H9 (cell line): Measurements from ENCODE around the gene NPFF. TPM values are rescaled to one million over a fixed set of nuclear protein-coding genes. Genes with fewer than 3 reads are reported as not detected.

Experiments
- DNase-seq: peaks from one replicate; pipeline ENCODE4 v3.0.0-alpha.2; 2017
- H2AFZ ChIP-seq: one replicate; pipeline ENCODE4 v1.6.1; 2013; ENCODE audit warnings: mild to moderate bottlenecking, low read length, control low read depth, moderate library complexity
- H2AK5ac ChIP-seq: 2 replicates; pipeline ENCODE4 v1.6.1; 2013; ENCODE audit warnings: low read length, control low read depth, mixed read lengths; ENCODE audit not compliant: insufficient read length
- H2BK120ac ChIP-seq: one replicate; pipeline ENCODE4 v1.6.1; 2013; ENCODE audit warnings: low read depth, mild to moderate bottlenecking, low read length, control low read depth, inconsistent platforms; ENCODE audit not compliant: poor library complexity, severe bottlenecking
- H2BK12ac ChIP-seq: 2 replicates; pipeline ENCODE4 v1.6.1; 2013; ENCODE audit warnings: low read length, control low read depth, mixed read lengths, low read depth; ENCODE audit not compliant: insufficient read length
- H2BK15ac ChIP-seq: 2 replicates; pipeline ENCODE4 v1.6.1; 2013; ENCODE audit warnings: low read depth, low read length, control low read depth
- H2BK20ac ChIP-seq: one replicate; pipeline ENCODE4 v1.6.1; 2013; ENCODE audit warnings: low read depth, mild to moderate bottlenecking, low read length, control low read depth, inconsistent platforms; ENCODE audit not compliant: poor library complexity, severe bottlenecking
- H2BK5ac ChIP-seq: 2 replicates; pipeline ENCODE4 v1.6.1; 2013; ENCODE audit warnings: low read length, control low read depth, mixed read lengths; ENCODE audit not compliant: insufficient read length
- H3K14ac ChIP-seq: 2 replicates; pipeline ENCODE4 v1.6.1; 2013; ENCODE audit warnings: low read length, control low read depth; ENCODE audit not compliant: insufficient read depth
- H3K18ac ChIP-seq: 2 replicates; pipeline ENCODE4 v1.6.1; 2013; ENCODE audit warnings: low read depth, mild to moderate bottlenecking, mixed read lengths, low read length, control low read depth; ENCODE audit not compliant: insufficient read length
- H3K23ac ChIP-seq: 2 replicates; pipeline ENCODE4 v1.6.1; 2013; ENCODE audit warnings: low read length, control low read depth, mixed read lengths, low read depth; ENCODE audit not compliant: insufficient read length
- H3K23me2 ChIP-seq: 2 replicates; pipeline ENCODE4 v1.6.1; 2013; ENCODE audit warnings: low read depth, mild to moderate bottlenecking, mixed read lengths, low read length, control low read depth; ENCODE audit not compliant: insufficient read length, poor library complexity, severe bottlenecking
- H3K27ac ChIP-seq: 2 replicates; pipeline ENCODE4 v1.5.1; 2013; ENCODE audit warnings: low read length, control low read depth, mixed read lengths, low read depth; ENCODE audit not compliant: insufficient read length
- H3K27me3 ChIP-seq: 2 replicates; pipeline ENCODE4 v1.6.1; 2013; ENCODE audit warnings: low read length, control low read depth, inconsistent platforms; ENCODE audit not compliant: insufficient read depth
- H3K4ac ChIP-seq: 2 replicates; pipeline ENCODE4 v1.6.1; 2013; ENCODE audit warnings: low read depth, mild to moderate bottlenecking, control low read depth, inconsistent platforms, low read length, moderate library complexity
- H3K4me1 ChIP-seq: 2 replicates; pipeline ENCODE4 v1.6.1; 2013; ENCODE audit warnings: low read length, control low read depth, inconsistent platforms; ENCODE audit not compliant: insufficient read depth
- H3K4me2 ChIP-seq: 2 replicates; pipeline ENCODE4 v1.6.1; 2013; ENCODE audit warnings: low read length, control low read depth, mixed read lengths; ENCODE audit not compliant: insufficient read length, insufficient read depth
- H3K56ac ChIP-seq: 2 replicates; pipeline ENCODE4 v1.6.1; 2013; ENCODE audit warnings: low read depth, mild to moderate bottlenecking, mixed read lengths, low read length, control low read depth; ENCODE audit not compliant: insufficient read length
- H3K79me1 ChIP-seq: 2 replicates; pipeline ENCODE4 v1.6.1; 2013; ENCODE audit warnings: low read depth, mild to moderate bottlenecking, moderate library complexity, low read length, control low read depth, inconsistent platforms; ENCODE audit not compliant: insufficient read depth, poor library complexity, severe bottlenecking
- H3K79me2 ChIP-seq: 2 replicates; pipeline ENCODE4 v1.6.1; 2013; ENCODE audit warnings: low read length, control low read depth, inconsistent platforms; ENCODE audit not compliant: insufficient read depth
- H3K9ac ChIP-seq: 2 replicates; pipeline ENCODE4 v1.6.1; 2013; ENCODE audit warnings: low read length, control low read depth, mixed read lengths; ENCODE audit not compliant: insufficient read length; ENCODE audit errors: extremely low read depth
- H3K9me3 ChIP-seq: one replicate; pipeline ENCODE4 v1.6.1; 2013; ENCODE audit warnings: low read depth, low read length, inconsistent platforms; ENCODE audit not compliant: control insufficient read depth
- H3T11ph ChIP-seq: one replicate; pipeline ENCODE4 v1.6.1; 2013; ENCODE audit warnings: mild to moderate bottlenecking, low read length, control low read depth, inconsistent platforms
- H4K20me1 ChIP-seq: one replicate; pipeline ENCODE4 v1.6.1; 2013; ENCODE audit not compliant: control insufficient read depth, insufficient read length, insufficient read depth
- H4K5ac ChIP-seq: 2 replicates; pipeline ENCODE4 v1.6.1; 2013; ENCODE audit warnings: low read depth, mild to moderate bottlenecking, mixed read lengths, low read length, control low read depth; ENCODE audit not compliant: insufficient read length
- H4K8ac ChIP-seq: replicated peaks from 2 replicates; pipeline ENCODE4 v1.6.1; 2013; ENCODE audit warnings: low read length, control low read depth, mixed read lengths, low read depth; ENCODE audit not compliant: insufficient read length
- H4K91ac ChIP-seq: 2 replicates; pipeline ENCODE4 v1.6.1; 2013; ENCODE audit warnings: low read depth, mild to moderate bottlenecking, moderate library complexity, mixed read lengths, low read length, control low read depth; ENCODE audit not compliant: insufficient read length
- H3K27ac Mint-ChIP-seq, 3 experiments: 2 replicates in 2 of 3; 3 replicates in 1 of 3; pipeline ENCODE4 v1.8.0; 2020 to 2021; ENCODE audit warnings: mixed read lengths in 3 of 3, mild to moderate bottlenecking in 1 of 3, moderate library complexity in 1 of 3
- H3K27me3 Mint-ChIP-seq: 2 replicates; pipeline ENCODE4 v1.8.0; 2021; ENCODE audit warnings: low read depth, mild to moderate bottlenecking, moderate library complexity, mixed read lengths
- H3K36me3 Mint-ChIP-seq, 3 experiments: 2 replicates in 2 of 3; 3 replicates in 1 of 3; pipeline ENCODE4 v1.8.0; 2020 to 2021; ENCODE audit warnings: low read depth in 3 of 3, mixed read lengths in 3 of 3; ENCODE audit not compliant: insufficient read depth in 1 of 3
- H3K4me1 Mint-ChIP-seq, 2 experiments: 2 replicates each; pipeline ENCODE4 v1.8.0; 2020; ENCODE audit warnings: mixed read lengths in 2 of 2
- H3K4me3 Mint-ChIP-seq, 2 experiments: 2 replicates in 1 of 2; 3 replicates in 1 of 2; pipeline ENCODE4 v1.8.0; 2020 to 2021; ENCODE audit warnings: mild to moderate bottlenecking in 2 of 2, mixed read lengths in 2 of 2, moderate library complexity in 1 of 2
- H3K9me3 Mint-ChIP-seq, 2 experiments: 2 replicates in 1 of 2; 3 replicates in 1 of 2; pipeline ENCODE4 v1.8.0; 2020; ENCODE audit warnings: mild to moderate bottlenecking in 2 of 2, mixed read lengths in 2 of 2, moderate library complexity in 1 of 2
- WGBS: extraction: QIAGEN DNeasy Blood & Tissue Kit; methylation state at CpG from one replicate; pipeline ENCODE4 v1.1.7; 2013; ENCODE audit warnings: missing lambda C conversion rate, low lambda C conversion rate, mixed read lengths; ENCODE audit not compliant: insufficient read length; ENCODE audit errors: extremely low coverage; 5-methylcytosine and 5-hydroxymethylcytosine counted together
- total RNA-seq: library from RNA; stranded (reverse); gene quantifications from 2 replicates; pipeline ENCODE4 v1.2.1, GENCODE V29; 2021
- TF ChIP-seq, protein P1 (sequence below): fragments of 200-600 bp; sonication (generic); conservative IDR thresholded peaks from 3 replicates; pipeline ENCODE4 v1.8.0; 2021; ENCODE audit warnings: antibody characterized with exemption, mild to moderate bottlenecking

The NPFF gene
- total RNA-seq, 1 experiment from 2014 or later: not detected

DNA sequence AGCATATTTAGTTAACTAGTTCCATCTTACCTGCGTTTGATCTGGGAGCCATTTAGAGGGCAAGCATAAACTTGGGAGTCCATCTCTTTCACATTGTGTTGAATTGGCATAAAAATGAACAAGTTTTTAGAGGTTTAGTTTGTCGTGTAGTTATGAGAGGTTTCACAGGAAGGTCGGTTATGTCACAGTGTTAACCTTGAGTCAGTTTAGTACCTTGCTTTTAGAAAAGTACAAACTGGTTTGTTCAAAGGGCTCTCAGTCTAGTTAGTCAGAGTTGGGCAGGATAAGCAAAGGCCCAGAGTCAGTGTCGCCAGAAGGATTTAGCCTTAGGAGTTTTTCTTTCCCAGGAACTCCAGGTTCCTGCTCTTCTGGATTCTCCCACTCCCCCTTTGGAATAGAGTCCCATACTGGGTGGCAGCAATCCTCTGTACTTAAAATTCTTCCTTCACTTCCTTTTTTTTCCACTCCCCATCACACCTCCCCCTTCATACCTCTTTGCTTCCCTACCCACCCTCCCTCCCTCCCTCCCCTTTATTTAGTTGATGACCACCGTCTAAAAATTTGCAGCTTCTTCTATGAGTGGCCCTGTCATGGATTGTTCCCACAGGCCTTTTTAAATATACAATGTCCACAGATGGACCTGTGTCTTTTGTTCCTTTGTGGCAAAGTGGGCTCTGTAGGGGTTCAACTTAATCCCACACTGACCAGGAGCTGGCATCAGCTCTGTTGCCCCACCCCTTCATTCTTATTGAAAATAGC is 43.3 kb downstream of the NPFF start:
- no peak overlapping the region for H3K18ac ChIP-seq
- no peak overlapping the region for H3K4me3 Mint-ChIP-seq
- no peak overlapping the region for H3K9ac ChIP-seq
- H3K27ac ChIP-seq: no peak overlapping the region
- H2BK12ac ChIP-seq: no peak overlapping the region
- peak overlapping the region in 1 of 3 experiments; percentile 84; a peak in 3 of 7 replicates for H3K27ac Mint-ChIP-seq
- no peak overlapping the region for H3K56ac ChIP-seq
- H4K20me1 ChIP-seq: no peaks in the 10 kb centered on the region
- H4K5ac ChIP-seq: no peak overlapping the region
- 100% methylated on average over 2 of the region's 5 CpGs for WGBS
- H3K27me3 Mint-ChIP-seq: no peaks in the 10 kb centered on the region
- no peaks in the 10 kb centered on the region for H3K27me3 ChIP-seq
- no peak overlapping the region for H2BK5ac ChIP-seq
- H4K8ac ChIP-seq: no peak overlapping the region
- TF ChIP-seq, protein P1, sequence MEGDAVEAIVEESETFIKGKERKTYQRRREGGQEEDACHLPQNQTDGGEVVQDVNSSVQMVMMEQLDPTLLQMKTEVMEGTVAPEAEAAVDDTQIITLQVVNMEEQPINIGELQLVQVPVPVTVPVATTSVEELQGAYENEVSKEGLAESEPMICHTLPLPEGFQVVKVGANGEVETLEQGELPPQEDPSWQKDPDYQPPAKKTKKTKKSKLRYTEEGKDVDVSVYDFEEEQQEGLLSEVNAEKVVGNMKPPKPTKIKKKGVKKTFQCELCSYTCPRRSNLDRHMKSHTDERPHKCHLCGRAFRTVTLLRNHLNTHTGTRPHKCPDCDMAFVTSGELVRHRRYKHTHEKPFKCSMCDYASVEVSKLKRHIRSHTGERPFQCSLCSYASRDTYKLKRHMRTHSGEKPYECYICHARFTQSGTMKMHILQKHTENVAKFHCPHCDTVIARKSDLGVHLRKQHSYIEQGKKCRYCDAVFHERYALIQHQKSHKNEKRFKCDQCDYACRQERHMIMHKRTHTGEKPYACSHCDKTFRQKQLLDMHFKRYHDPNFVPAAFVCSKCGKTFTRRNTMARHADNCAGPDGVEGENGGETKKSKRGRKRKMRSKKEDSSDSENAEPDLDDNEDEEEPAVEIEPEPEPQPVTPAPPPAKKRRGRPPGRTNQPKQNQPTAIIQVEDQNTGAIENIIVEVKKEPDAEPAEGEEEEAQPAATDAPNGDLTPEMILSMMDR: no peak
- no peak overlapping the region for H2BK120ac ChIP-seq
- no peak overlapping the region for H2AFZ ChIP-seq
- H3K9me3 Mint-ChIP-seq: no peaks in the 10 kb centered on the region
- no peak overlapping the region for H3K4ac ChIP-seq
- no peak overlapping the region for H2BK15ac ChIP-seq
- no peaks in the 10 kb centered on the region for H3K4me1 ChIP-seq
- no peak overlapping the region for H3T11ph ChIP-seq
- peaks cover 87 to 98% (median 98%) of the 10 kb centered on the region in 3 experiments for H3K36me3 Mint-ChIP-seq
- no peak overlapping the region for H3K23ac ChIP-seq
- no peaks in the 10 kb centered on the region for H3K9me3 ChIP-seq
- H3K79me2 ChIP-seq: peaks cover 3% of the 10 kb centered on the region
- H3K4me2 ChIP-seq: no peak overlapping the region
- no peak overlapping the region for H3K14ac ChIP-seq
- H3K4me1 Mint-ChIP-seq: peaks cover 51 to 77% of the 10 kb centered on the region in 2 experiments
- H3K79me1 ChIP-seq: peaks cover 22% of the 10 kb centered on the region
- no peaks in the 10 kb centered on the region for H3K23me2 ChIP-seq
- DNase-seq: no peak
- H2BK20ac ChIP-seq: no peak overlapping the region
- no peak overlapping the region for H2AK5ac ChIP-seq
- H4K91ac ChIP-seq: no peak overlapping the region
